Fibroblast of skin of left quadriceps (primary cell): ENCODE results near the gene PCID2.
"Not testable (repeated sequence)": the region's sequence is repeated elsewhere in the genome, so short reads cannot be mapped to it uniquely, and the experiment has no call there.

Source experiments
- DNase-seq, 2 experiments: peaks; one replicate each; pipeline ENCODE4 v3.0.0-alpha.2; 2013; ENCODE audit warnings: low read depth in 2 of 2

PCID2 gene

GRCh38 chr13:113166266-113166665 lies 42.2 kb downstream of the PCID2 start:
- DNase-seq: no peak

DNA sequence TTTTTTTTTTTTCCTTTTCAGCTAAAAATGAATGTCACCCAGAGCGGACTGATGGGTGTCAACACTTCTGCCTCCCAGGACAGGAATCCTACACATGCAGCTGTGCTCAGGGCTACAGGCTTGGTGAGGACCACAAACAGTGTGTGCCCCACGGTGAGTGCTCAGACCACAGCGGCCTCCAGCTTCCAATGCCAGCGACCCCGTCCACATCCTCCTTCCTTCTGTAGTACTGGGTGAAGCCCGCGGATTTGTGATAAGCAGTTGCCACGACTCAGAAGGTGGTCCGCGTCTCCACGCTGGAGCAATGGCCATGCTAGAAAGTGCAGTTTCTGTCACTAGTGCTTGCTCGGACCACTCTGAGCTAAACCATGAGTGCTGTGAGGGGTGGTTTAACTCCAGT lies 44.0 kb downstream of the PCID2 start:
- DNase-seq: no peak

- DNase-seq: no peak
Observed at GRCh38 chr13:113162783-113163685, 45.4 kb downstream of the PCID2 start.

DNA sequence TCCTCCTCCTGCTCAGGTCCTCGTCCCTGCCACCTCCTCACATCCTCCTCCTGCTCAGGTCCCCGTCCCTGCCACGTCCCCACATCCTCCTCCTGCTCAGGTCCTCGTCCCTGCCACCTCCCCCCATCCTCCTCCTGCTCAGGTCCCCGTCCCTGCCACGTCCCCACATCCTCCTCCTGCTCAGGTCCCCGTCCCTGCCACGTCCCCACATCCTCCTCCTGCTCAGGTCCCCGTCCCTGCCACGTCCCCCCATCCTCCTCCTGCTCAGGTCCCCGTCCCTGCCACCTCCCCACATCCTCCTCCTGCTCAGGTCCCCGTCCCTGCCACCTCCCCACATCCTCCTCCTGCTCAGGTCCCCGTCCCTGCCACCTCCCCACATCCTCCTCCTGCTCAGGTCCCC lies 46.5 kb downstream of the PCID2 start:
- not testable (repeated sequence) for DNase-seq

DNA sequence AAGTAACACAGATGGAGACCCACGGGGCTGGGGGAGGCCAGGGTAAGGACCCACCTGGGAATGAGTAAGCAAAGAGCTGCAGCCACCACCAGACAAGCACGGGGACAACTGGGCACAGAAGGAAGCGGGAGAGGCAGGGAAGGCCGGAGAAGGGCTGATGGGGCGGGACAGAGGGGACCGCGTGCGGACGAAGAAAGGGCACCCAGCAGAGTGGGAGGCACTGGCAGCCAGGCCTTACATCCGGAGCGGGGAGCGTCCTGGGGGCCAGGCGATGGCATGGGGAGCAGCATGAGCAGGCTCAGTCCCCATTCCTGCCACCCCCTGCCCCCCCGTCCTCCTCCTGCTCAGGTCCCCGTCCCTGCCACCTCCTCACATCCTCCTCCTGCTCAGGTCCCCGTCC lies 47.0 kb downstream of the PCID2 start:
- DNase-seq: no peak

- no peak for DNase-seq
Observed at GRCh38 chr13:113160983-113161382, 47.5 kb downstream of the PCID2 start.

DNA sequence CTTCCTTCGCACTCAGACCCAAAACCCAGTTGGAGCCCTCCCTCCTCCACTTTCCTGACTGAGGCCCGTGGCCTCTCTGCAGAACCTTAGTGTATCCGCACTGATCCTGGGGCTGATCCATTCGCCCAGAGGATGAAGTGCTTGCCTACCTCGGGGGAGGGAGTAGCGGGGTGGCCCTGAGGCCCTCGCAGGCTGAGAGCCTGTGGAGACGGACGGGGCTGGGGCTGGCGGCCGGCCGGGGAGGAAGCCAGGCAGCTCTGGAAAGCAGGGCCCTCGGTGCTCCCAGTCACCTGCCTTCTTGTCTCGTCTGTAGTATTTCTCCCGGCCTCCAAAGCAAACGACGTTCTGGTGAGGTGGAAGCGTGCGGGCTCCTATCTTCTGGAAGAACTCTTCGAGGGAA lies 48.8 kb downstream of the PCID2 start:
- DNase-seq: no peak

DNA sequence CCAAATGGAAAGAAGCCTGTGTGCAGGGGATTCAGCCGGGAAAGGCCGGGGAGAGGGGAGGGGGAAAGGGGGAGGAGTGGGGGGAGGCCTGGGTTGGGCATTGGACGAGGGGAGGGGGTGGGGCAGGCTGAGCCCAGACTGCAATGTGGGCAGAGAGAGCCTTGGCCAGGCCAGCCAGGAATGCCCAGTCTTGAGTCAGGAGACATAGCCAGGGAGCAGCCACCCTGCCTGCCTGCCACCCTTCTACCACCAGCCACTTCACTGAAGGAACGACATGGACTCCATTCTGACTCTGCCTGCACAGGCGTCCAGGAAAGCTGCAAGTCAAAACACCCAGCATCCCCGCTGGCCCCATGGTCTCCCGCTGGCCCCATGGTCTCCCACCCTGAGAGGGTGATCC lies 49.5 kb downstream of the PCID2 start:
- DNase-seq: no peak

DNA sequence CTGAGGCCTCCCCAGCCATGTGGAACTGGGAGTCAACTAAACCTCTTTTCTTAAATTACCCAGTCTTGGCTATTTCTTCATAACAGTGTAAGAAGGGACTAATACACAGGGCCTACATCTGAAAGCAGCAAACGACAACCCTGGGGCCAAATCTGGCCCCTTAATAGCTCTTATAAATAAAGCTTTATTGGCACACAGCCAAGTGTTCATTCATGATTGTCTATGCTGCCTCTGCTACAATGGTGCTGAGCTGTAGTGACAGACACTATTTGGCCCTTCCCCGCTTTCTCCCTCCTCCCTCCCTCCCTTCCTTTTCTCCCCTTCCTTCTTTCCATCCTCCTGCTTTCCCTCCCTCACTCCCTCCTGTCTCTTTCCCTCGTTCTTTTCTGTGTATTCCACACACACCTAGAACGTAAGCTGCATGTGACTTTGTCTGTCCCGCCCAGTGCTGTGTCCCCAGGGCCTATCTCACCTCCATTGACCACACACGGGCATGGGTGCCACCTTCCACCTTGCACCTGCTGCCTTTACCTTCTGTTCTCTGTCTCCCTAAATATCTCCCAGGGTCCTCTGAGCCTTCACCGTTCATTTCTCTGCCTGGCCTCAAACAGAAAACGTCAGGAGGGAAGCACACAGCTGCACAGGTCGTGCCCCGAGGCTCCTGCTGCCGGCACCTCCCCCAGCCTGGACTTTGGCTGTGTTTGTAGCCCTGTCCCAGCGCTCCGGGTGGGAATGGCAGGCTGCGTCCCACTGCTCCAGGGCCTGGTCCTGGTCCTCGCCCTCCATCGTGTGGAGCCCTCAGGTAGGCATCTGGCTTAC lies 50.3 kb downstream of the PCID2 start, which contains the start of gene PROZ:
PROZ (plus strand) TSS at position 720 of the 819 bp plus-strand sequence; CDS start at position 733, 13 bp downstream.
- DNase-seq: no peak

GRCh38 chr13:113157206-113157928 lies 51.1 kb downstream of the PCID2 start:
- no peak for DNase-seq

DNA sequence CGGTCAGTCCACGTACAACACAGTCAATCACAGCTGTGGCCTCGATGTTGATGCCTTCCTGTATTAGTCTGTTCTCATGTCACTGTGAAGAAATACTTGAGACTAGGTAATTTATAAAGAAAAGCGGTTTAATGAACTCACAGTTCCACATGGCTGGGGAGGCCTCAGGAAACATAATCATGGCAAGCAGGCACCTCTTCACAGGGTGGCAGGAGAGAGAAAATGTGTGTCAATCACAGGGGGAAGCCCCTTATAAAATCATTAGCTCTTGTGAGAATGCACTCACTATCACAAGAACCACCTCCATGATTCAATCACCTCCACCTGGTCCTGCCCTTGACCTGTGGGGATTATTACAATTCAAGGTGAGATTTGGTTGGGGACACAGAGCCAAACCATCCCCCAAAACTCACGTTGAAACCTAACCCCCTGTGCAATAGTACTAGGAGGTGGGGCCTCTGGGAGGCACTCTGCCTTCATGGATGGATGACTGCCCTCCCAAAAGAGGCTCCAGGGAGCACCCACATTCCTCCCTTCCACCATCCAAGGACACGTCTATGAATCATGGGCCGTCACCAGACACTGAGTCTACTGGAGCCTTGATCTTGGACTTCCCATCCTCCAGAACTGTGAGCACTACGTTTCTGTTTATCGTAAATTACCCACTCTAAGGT lies 52.4 kb downstream of the PCID2 start:
- DNase-seq: no peak

- DNase-seq: no peak
Observed at GRCh38 chr13:113155201-113155600, 53.3 kb downstream of the PCID2 start.

DNA sequence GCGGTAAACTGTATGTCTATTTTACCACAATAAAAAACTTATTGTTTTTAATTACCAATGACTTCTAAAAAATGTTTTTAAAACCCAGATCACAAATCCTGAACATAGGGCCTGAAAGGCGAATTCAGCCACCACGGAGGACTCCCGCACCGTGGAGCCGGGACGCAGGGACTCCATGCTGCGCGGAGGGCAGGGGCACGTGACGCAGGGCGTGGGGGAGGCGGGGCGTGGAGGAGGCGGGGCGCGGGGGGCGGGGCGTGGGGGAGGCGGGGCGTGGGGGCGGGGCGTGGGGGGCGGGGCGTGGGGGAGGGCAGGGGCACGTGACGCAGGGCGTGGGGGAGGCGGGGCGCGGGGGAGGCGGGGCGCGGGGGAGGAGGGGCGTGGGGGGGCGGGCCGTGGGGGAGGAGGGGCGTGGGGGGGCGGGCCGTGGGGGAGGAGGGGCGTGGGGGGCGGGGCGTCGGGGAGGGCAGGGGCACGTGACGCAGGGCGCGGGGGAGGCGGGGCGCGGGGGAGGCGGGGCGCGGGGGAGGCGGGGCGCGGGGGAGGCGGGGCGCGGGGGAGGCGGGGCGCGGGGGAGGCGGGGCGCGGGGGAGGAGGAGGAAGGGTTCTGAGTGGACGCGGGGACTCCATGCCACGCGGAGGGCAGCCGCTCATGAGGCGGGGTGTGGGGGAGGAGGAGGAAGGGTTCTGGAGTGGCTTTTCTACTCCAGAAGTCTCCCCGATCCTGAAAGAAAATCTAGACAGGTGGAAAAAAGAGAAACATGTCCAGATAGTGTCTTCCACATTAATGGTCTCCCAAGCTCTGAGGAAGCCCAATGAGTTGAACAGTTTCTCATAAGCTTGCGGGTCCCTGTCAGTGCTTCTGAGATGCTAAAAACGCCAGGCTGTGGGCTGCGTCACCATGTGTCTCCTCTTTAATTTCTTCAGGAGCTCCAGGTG lies 54.4 kb downstream of the PCID2 start:
- DNase-seq: peak; percentile 29 to 39

GRCh38 chr13:113152984-113153809 lies 55.3 kb downstream of the PCID2 start:
- no peak for DNase-seq

DNA sequence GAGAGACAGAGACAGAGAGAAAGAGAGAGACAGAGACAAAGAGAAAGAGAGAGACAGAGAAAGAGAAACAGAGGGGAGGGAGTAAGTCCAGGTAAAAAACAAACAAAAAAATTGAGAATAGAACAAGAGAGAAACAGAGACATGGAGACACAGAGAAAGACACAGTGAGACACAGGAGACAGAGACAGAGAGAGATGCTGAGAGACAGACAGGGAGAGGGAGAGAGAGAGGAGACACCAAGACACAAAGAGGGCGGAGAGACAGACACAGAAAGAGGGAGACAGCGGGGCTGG lies 55.8 kb downstream of the PCID2 start:
- DNase-seq: no peak

- peak; percentile 40 to 45 for DNase-seq
Observed at GRCh38 chr13:113151745-113152690, 56.5 kb downstream of the PCID2 start.

DNA sequence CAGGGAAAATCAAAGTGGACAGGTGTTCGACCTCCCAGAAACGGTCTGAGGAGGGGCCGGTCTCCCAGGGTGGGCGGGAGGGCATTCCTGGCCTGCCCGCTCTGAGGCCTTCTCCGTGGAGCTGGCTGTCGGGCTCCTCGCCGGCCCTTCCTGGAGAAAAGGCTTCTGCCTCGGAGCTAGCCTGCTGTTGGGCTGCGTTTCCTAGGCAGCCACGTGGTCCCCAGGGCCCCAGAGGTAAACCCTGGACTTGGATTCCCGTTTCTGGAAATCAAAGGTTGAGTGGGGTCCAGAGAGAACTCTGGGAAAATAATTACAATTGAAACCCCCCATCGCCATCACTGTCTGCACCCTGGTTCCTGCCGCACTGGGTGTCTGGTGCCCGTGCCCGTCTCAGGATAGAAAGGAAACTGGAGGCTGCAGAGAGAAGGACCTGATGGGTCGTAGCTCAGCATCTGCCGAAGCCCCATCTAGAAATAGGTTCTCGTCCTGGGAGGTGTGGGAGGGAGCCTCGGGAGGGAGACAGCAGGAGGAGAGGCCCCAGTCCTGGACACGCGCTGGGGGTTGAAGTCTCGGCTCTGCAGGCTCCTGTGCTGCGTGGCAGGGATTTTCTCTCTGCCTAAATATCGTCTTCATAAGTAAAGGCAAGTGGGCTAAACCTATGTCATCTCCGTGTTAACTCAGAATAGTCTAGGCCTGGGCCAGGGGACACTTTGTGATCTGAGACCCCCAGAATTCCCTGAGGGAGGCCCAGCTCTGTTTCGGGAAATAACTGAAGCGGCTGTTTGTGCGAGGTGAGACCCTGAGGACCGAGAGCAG lies 57.7 kb downstream of the PCID2 start:
- DNase-seq: no peak
